Measurements from ENCODE around the gene CD79B.

CD79B gene

GRCh38 chr17:63931981-63932561, at the start of gene CD79B:
TSS of gene CD79B (minus strand) at chr17:63932331. CDS start at chr17:63932261, 70 bp downstream.
- DNase-seq = no peak

DNA sequence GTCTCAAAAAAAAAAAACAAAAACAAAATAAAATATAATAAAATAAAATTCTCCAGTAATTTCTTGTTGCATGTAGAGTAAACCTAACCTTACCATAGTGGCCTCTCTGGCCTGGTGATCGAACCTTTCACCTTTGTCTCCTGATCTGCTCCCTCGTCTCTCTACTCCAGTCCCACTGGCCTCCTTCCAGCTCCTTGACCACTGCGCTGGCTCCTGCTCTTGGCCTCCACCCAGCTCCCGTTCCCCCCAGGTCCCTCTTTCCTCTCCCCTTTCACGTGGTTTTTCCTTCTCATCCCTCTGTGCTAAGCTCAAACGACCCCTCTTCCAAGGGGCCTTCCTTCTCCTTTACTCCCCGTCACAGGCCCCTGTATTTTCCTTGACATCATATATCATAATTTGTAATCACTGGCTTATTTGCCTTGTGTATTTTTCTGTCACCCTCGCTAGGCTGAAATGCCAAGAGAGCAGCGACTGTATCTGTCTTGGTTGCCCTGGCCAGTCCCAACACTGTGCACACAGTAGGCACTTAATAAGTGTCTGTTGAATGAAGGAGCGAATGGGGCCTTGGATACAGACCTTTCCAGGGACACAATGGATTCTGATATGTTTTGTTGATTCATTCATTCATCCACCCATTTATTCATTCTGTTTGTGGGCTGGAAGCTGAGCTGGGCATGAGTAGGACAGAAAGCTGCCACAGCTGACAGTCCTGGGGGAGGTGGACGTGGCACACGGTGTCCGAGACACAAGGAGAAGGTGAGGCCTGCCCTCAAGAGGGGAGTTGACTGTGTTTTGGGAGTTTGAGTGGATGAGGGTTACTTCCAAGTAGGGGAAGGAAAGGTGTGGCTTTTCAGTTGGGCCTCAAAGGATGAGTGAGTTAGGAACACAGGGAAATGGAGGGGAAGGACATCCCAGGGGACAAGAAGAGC, 46.4 kb upstream of the CD79B start:
- no peak for DNase-seq

DNA sequence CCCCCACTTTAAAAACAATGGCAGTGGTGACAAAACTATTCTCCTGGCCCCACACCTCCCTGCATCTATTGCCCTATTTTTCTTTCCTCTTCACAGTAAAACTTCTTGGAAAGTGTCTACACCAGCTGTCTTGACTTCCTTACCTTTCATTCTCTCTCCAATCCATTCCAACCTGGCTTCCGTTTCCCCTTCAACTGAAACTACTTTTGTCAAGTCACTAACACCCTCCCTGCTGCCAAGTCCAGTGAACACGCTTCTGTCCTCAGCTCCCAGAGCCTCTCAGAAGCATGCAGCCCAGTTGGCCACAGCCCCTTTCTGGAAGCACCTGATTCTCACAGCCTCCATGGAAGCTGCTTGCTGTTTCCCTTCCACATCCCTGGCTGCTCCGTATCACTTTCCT, 44.6 kb upstream of the CD79B start:
- no peak for DNase-seq

GRCh38 chr17:63975541-63976092, 43.5 kb upstream of the CD79B start:
- no peak for DNase-seq

DNA sequence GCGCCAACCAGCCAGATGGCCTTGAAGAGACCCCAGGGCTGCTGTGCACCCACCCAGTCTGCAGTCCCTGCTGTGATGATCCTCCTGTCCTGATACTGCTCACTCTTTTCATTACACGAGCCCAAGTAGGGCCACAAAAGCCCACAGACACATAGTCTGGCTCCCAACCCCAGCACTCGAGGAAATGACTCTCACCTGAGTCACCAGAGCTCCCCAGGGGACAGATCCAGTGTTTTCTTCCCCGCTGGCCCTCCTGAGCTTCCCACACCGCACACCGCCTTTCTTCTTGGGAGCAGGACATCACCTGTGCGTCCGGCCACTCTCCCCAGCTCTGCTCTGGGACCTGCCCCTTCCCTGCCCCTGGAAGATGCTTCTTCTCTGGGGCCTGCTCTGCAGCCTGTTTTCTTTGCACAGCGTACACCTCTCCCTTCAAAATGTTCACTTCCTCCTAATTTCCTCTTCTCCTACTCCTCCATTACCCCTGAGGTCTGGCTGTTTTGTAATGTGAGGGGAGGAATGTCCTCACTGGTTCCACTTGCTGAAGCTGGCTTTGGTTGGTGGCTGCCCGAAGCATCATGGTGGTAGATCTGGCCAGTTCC, 42.6 kb upstream of the CD79B start:
- no peak for DNase-seq

DNA sequence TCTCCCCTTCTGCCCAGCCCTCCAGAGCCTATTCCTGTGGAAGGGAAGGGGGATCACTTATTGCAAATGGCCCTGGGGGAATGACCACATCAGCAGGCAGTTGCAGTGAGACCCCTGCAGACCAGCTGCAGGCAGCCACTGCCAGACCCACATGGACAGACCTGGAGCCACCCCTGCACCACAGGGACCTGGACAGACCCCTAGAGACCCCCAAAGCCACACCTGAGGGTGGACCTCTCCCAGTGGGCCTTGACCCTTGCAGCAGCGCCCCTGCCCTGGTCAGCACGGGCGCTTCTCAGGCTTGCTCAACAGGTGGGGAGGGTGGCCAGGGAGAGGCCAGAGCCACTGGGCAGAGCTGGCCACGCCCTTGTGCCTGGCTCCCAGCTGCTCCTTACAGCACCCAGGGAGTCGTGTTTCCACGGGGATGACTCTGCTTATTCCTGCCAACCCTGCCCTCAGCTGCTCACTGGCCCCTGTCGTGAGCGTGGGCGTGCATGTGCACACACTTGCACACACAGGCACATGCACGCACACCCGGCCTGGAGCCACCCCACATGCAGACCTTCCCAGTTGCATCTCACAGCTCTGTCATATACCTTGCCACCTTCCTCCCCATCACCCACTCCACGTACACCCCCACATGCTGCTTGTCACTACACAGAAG, 41.9 kb upstream of the CD79B start:
- no peak for DNase-seq

- DNase-seq = no peak
Measured at GRCh38 chr17:63973247-63973646, 41.1 kb upstream of the CD79B start.

DNA sequence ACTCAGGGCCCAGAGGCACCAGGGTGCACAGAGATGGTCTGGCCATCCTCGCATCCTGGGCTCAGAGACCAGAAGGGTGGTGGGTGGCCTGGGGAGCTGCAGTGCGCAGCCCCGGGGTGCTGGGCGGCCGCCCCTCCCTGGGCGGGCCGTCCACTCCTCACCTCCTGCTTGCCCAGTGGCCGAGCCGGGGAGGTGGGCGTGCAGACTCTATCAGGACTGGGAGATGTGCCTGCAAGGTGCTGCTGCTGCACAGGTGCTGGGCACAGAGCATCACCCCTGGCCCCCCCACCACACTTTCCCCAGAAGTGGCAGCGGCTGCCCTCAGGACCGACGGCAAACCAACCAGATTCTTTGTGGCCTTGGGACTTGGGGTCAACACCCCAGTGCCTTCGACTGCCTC, 40.7 kb upstream of the CD79B start, which contains the start of gene SCN4A:
SCN4A (minus strand) TSS at position 123 of the 400 bp plus-strand sequence; CDS start at position 46, 77 bp downstream.
- DNase-seq = no peak

DNA sequence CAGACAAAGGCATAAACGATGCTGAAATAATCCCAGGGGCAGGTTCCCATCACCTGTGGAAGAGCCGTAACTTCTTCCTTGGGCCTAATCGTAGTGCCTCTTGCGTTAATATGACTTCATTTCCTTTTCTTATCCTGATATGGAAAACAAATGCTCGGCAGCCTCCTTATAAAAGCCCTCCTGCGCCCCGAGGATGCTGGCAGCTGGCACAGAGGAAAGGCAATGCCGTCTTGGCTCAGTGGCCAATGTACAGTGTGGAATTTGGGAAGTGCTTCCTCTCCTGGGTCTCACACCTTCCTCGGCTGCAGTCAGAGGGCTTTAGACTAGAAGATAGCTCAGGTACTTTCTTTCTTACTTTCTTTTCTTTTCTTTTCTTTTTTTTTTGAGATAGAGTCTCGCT, 37.1 kb upstream of the CD79B start:
- no peak for DNase-seq

GRCh38 chr17:63967953-63968352, 35.8 kb upstream of the CD79B start:
- no peak for DNase-seq

- DNase-seq = no peak
Measured at GRCh38 chr17:63966646-63967264, 34.6 kb upstream of the CD79B start.

GRCh38 chr17:63963123-63963522, 31.0 kb upstream of the CD79B start:
- no peak for DNase-seq

DNA sequence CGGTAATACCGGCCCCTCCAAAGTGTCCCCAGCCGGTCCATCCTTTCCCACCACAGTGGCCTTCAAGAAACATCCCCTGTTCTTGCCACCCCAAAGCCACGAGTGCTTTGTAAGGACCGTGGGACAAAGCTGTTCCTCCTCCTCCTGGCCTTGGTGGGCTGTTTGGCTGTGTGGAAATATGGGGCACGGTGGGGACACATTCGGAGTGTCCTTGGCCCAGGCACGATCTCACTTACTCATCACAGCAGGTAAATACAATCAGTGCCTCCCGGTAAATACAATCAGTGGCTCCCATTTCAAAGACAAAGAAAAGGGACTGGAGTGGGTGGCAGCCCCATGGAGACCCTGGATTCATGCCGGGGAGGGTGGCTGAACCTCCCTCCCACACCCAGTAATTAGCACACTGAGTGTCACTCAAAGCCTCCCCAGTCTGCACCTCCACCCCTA, 30.2 kb upstream of the CD79B start:
- DNase-seq = no peak

GRCh38 chr17:63961355-63962212, 29.5 kb upstream of the CD79B start:
- DNase-seq = no peak

DNA sequence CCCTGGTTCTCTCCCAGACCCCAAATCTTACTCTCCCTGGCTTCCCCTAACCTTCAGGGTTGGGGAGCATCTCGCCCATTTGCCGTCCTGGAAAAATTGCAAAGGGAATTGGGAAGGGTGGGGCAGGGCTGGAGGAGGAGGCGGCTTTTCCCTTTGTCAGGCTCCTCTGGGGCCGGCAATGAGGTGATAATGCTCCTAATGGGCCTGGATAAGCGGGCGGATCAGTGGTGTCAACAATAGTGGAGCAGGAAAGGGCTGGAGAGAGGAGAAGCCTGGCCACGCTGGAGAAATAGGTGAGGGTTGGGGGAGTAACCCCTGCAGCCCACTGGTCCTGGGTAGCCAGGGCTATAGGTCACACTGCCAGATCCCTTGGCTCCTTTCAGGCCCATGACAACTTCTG, 28.3 kb upstream of the CD79B start:
- DNase-seq = no peak

- peak; percentile 37 for DNase-seq
Measured at GRCh38 chr17:63960006-63960405, 27.9 kb upstream of the CD79B start.

- no peak for DNase-seq
Measured at GRCh38 chr17:63956296-63956920, 24.3 kb upstream of the CD79B start.

- no peak for DNase-seq
Measured at GRCh38 chr17:63955791-63956190, 23.7 kb upstream of the CD79B start.

DNA sequence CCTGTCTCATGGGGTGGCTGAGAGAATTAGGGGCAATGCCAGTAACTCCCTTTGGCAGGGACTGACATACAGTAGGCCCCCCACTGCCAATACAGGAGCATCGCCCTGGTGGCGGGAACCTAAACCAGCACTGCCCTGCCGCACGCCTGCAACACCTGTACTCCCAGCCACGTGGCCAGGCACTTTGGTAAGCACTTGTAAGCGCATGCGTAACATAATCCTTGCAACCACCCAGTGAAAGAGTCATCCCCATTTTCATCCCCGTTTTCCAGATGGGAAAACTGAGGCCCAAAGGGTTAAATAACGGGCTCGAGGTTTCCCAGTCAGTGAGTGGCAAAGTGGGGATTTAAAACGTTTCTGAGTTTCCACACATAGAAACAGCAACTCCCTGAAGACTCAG, 23.1 kb upstream of the CD79B start:
- DNase-seq = no peak

DNA sequence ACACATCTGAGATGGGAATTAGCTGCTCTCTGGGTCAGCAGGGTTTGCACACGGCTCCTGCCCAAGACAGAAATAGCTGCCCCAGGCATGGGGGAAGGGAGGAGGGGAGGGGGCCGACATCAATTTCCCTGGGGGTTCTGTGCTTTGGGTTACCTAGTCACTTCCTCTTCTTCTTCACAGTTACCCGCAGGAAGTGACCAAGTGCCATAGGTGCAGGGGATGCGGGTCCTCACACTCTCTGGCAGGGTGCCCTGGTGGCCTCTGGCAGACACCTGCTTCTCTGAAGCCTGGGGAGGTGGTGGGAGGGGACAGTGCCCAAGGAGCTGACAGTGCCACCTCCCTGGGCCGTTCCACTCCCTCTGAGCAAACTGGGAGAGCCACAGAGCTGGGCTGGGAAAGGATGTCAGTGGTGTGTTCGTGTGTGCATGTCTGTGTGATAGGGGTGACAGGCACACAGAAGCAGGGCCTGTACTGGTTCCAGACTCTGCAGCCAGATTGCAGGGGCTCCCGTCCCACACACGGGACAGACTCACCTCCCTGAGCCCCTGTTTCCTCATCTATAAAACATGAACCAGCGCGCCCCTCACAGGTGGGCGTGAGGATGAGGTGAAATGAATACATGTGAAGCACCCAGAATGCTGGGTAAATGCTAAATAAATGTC, 22.4 kb upstream of the CD79B start:
- peak; percentile 17 for DNase-seq

All from NCI-H345 (cell line).